Measurements from ENCODE around the gene ENPP1. TPM values are rescaled to one million over a fixed set of nuclear protein-coding genes. Genes with fewer than 3 reads are reported as not detected.

The ENPP1 gene
- total RNA-seq, 3 donors from 2014 or later: 12.7 to 23.4 (median 21.2) TPM

DNA sequence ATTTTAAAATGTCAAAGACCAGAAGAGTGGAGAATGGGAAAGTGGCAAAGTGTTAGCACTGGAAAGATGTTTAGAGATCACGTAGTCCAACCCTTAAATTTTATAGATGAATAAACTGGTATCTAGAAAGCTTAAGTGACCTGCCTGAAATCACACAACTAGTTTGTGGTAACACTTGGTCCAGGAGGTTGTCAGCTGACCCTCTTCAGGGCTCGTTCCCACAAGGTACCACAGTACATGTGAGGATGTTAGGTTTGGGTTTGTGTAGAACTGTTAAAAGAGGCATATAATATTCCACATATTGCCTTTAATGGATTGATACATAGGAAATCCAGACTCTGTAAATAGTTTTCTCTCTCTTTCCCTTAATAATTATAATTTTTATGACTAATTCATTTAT lies 39.1 kb downstream of the ENPP1 start:
- TF ChIP-seq, protein P1, sequence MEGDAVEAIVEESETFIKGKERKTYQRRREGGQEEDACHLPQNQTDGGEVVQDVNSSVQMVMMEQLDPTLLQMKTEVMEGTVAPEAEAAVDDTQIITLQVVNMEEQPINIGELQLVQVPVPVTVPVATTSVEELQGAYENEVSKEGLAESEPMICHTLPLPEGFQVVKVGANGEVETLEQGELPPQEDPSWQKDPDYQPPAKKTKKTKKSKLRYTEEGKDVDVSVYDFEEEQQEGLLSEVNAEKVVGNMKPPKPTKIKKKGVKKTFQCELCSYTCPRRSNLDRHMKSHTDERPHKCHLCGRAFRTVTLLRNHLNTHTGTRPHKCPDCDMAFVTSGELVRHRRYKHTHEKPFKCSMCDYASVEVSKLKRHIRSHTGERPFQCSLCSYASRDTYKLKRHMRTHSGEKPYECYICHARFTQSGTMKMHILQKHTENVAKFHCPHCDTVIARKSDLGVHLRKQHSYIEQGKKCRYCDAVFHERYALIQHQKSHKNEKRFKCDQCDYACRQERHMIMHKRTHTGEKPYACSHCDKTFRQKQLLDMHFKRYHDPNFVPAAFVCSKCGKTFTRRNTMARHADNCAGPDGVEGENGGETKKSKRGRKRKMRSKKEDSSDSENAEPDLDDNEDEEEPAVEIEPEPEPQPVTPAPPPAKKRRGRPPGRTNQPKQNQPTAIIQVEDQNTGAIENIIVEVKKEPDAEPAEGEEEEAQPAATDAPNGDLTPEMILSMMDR (IDR thresholded peaks at IDR 0.05): no peak

DNA sequence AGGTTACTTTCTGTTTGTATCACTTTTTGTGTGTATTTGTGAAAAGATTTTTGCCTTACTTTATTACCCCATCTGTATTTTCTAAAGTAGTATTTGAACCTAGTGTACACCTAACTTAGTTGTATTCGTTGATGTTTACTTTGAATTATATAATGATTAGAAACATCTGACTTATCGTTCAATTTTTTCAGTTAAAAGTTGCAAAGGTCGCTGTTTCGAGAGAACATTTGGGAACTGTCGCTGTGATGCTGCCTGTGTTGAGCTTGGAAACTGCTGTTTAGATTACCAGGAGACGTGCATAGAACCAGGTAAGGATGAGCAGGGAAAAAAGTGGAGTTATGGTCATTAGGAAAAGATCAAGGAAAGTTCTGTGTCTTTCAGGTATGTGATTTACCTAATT lies 42.0 kb downstream of the ENPP1 start:
- H3K4me1 ChIP-seq (ENCODE audit: low read depth): no peaks in the 10 kb centered on the region
- no peak overlapping the region for H3K4me3 ChIP-seq
- ATAC-seq (no peak), DNase-seq (no peak)
- TF ChIP-seq, protein P1 (IDR thresholded peaks at IDR 0.05): no peak
- no peaks in the 10 kb centered on the region for H3K36me3 ChIP-seq (ENCODE audit: low read depth)
- intact Hi-C loops (cut with DNase I, micrococcal nuclease): no loop called here
- no peaks in the 10 kb centered on the region for H3K9me3 ChIP-seq

More for the DNA sequence above, 39.1 kb downstream of the ENPP1 start:
- DNase-seq (no peak), ATAC-seq (no peak)
- no peaks in the 10 kb centered on the region for H3K4me1 ChIP-seq (ENCODE audit: low read depth)
- H3K9me3 ChIP-seq: no peaks in the 10 kb centered on the region
- no peaks in the 10 kb centered on the region for H3K36me3 ChIP-seq (ENCODE audit: low read depth)
- intact Hi-C loops (cut with DNase I, micrococcal nuclease): no loop called here
- no peak overlapping the region for H3K4me3 ChIP-seq

DNA sequence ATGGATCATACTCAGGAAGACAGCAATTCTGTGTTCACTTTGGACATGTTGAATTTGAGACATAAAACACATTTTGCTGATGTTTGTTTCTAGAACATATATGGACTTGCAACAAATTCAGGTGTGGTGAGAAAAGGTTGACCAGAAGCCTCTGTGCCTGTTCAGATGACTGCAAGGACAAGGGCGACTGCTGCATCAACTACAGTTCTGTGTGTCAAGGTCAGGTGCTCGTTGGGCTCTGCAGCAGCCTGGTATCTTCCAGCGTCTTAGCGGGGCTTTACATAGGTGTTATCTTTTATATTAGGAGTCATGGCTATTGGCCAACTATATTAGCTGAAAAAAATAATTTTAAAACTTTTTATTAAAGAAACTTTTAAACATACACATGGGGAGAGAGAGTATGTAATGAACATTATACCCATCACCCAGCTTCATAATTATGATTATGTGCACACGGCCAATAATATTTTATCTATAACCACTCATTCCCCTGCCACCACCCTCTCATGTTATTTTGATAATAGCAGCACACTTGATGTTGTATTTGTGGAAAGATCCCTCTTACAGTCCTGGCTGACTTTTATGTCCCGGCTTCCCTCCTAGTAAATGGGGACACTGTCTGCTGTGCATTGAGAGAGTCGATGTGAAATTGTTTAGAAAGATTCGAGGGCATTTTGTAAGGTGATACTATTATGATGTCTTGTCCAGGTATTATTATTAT lies 43.4 kb downstream of the ENPP1 start:
- intact Hi-C loops (cut with DNase I, micrococcal nuclease): no loop called here
- H3K4me3 ChIP-seq: no peak overlapping the region
- no peaks in the 10 kb centered on the region for H3K36me3 ChIP-seq (ENCODE audit: low read depth)
- H3K4me1 ChIP-seq (ENCODE audit: low read depth): no peaks in the 10 kb centered on the region
- ATAC-seq: no peak
- no peak for DNase-seq
- H3K9me3 ChIP-seq: no peaks in the 10 kb centered on the region
- TF ChIP-seq, protein P1 (IDR thresholded peaks at IDR 0.05): no peak

DNA sequence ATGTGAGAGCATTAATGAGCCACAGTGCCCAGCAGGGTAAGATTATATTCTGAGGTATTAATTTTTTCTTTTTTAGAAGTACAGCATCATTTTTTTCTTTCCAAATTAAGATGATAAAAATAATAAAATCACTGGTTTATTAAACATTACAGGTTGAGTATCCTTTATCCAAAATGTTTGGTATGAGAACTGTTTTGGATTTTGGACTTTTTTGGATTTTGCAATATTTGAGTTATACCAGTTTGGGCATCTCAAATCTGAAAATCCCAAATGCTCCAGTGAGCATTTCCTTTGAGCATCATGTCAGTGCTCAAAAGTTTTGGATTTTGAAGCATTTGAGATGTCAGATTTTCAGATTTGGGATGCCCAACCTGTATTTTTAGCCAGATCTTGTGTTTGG lies 44.4 kb downstream of the ENPP1 start:
- intact Hi-C loops (cut with DNase I, micrococcal nuclease): no loop called here
- Histone ChIP-seq H3K9me3 (no peaks in the 10 kb centered on the region), H3K36me3 (ENCODE audit: low read depth) (no peaks in the 10 kb centered on the region), H3K4me1 (ENCODE audit: low read depth) (no peaks in the 10 kb centered on the region), H3K4me3 (no peak overlapping the region)
- TF ChIP-seq, protein P1 (IDR thresholded peaks at IDR 0.05): no peak
- DNase-seq (no peak), ATAC-seq (no peak)

DNA sequence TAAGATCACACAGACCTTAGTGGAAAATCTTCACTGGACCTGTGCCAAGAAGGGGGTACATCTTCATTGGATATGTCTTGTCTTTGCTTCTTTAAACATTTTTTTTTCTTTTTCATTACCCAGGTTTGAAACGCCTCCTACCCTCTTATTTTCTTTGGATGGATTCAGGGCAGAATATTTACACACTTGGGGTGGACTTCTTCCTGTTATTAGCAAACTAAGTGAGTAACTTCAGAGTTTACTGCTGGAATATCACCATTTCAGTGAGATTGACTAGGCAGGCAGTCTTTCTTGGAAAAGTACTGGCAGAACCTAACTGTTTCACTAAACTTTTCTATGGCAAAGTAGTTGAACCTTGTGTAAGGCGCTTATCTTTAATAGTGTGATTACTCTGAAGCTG lies 47.0 kb downstream of the ENPP1 start:
- Histone ChIP-seq H3K4me3 (no peak overlapping the region), H3K4me1 (ENCODE audit: low read depth) (no peaks in the 10 kb centered on the region), H3K36me3 (ENCODE audit: low read depth) (no peaks in the 10 kb centered on the region), H3K9me3 (no peaks in the 10 kb centered on the region)
- TF ChIP-seq, protein P1 (IDR thresholded peaks at IDR 0.05): no peak
- intact Hi-C loops (cut with DNase I, micrococcal nuclease): no loop called here
- ATAC-seq (no peak), DNase-seq (no peak)
